Mammary epithelial cell (primary cell): ENCODE results near the gene GUCY2D.

Experiments used
- CTCF ChIP-seq, 2 donors: IDR thresholded peaks in 1 of 2; conservative IDR thresholded peaks in 1 of 2; 2 replicates each; pipeline ENCODE4 v1.5.1; 2011 to 2012; ENCODE audit warnings: inconsistent platforms in 2 of 2, low read length in 2 of 2, mild to moderate bottlenecking in 2 of 2, control low read depth in 1 of 2, low read depth in 1 of 2; ENCODE audit not compliant: insufficient read depth in 1 of 2; ENCODE audit errors: extremely low read depth in 1 of 2
- EZH2 ChIP-seq: IDR thresholded peaks from 2 replicates; pipeline ENCODE4 v1.6.1; 2012; ENCODE audit warnings: low read length, inconsistent platforms, borderline replicate concordance

- TF ChIP-seq EZH2 (no peak), CTCF (conservative IDR thresholded peaks at IDR 0.05 in 1 of 2, IDR thresholded peaks at IDR 0.05 in 1 of 2; ENCODE audit: extremely low read depth in 1 of 2, insufficient read depth in 1 of 2, low read depth in 1 of 2, low read length in 2 of 2) (no peak)
Measured at GRCh38 chr17:8006836-8007680, 4.6 kb downstream of the GUCY2D start.
